AG10803 (cell line): ENCODE data around the gene NXPE3.
A peak's percentile ranks its signal among the peaks of the same experiment; 100 is the strongest.

Experiments used
- DNase-seq: peaks from one replicate; pipeline ENCODE4 v3.0.0; 2010; ENCODE audit warnings: low read depth
- H3K4me3 ChIP-seq: 2 replicates; pipeline ENCODE4 v1.5.1; 2011; ENCODE audit warnings: mild to moderate bottlenecking, low read length, control low read depth
- TF ChIP-seq, protein P1 (sequence below): conservative IDR thresholded peaks from 2 replicates; pipeline ENCODE4 v1.5.1; 2011; ENCODE audit warnings: mild to moderate bottlenecking, low read length, control low read depth, inconsistent platforms

Gene NXPE3

DNA sequence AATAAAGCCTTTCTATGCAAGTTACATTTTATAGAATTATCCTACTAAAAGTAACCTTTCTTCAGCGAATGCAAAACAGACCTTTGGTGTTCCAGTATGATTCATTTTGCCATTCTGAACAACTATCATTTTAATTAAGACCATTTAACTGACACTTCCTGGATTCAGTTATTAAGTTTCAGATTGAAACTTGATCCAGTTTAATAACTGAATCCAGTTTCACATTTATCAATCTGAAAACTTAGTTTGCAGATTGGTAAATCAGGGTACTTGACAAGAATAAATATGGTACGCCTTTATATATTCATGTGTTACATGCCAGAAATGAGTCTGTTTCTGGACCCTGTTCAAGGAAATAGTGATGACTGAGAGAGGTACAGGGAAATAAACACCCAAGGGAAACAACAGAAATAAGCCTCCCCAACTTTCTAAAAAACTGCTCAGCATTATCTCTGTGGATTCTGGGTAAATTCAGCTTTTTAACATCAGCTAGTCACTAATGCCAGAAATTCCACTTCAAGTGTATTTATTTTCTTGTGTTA lies 47.0 kb downstream of the NXPE3 start:
- peak; percentile 31 for DNase-seq
- TF ChIP-seq, protein P1, sequence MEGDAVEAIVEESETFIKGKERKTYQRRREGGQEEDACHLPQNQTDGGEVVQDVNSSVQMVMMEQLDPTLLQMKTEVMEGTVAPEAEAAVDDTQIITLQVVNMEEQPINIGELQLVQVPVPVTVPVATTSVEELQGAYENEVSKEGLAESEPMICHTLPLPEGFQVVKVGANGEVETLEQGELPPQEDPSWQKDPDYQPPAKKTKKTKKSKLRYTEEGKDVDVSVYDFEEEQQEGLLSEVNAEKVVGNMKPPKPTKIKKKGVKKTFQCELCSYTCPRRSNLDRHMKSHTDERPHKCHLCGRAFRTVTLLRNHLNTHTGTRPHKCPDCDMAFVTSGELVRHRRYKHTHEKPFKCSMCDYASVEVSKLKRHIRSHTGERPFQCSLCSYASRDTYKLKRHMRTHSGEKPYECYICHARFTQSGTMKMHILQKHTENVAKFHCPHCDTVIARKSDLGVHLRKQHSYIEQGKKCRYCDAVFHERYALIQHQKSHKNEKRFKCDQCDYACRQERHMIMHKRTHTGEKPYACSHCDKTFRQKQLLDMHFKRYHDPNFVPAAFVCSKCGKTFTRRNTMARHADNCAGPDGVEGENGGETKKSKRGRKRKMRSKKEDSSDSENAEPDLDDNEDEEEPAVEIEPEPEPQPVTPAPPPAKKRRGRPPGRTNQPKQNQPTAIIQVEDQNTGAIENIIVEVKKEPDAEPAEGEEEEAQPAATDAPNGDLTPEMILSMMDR = no peak
- H3K4me3 ChIP-seq = no peak overlapping the region

DNA sequence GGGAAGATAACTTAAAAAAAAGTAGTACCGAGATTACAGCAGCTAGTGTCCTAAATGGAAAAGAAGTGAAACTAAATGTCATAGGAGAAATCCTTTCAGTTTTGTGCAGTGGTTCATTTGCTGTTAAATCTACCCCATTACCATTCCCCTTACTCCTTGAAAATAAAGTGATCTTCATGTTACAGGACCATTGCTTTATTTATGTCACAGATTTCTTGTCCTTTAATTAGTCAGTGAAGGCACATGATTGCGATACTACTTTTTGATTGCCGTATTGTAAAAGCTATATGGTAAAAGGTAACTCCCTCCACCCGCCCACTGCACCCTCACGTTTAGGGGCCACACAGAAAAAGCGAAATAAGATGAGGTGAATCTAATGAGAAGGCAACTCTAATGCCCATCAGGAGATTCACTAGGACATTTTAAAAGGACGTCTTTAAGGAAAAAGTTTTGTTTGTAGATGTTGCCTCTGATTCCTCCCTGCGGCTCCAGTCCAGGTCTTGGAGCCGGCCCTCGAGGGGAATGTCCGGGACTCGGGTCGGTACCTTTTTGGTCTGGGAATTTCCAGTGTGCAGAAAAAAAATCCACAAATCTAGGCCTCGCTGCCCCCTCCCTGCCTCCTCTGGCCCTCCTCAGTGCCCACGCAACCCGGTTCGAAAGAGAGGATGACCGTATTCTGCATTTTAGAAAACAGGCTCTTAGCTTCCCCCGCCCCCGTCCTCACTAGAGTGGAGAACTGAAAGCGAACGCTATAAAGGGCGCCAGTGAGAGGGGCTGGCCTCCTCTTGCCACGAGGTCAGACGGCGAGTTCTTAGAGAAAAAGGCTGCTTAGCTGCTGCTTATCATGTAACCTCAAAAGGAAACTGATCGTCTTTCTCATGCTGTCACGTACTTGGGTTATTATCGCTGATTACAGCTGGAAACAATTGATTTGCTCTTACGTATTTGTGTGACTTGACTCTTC lies 48.5 kb downstream of the NXPE3 start:
- peak; percentile 58 for DNase-seq
- H3K4me3 ChIP-seq = peak overlapping the region; percentile 70
- TF ChIP-seq, protein P1 = no peak

DNA sequence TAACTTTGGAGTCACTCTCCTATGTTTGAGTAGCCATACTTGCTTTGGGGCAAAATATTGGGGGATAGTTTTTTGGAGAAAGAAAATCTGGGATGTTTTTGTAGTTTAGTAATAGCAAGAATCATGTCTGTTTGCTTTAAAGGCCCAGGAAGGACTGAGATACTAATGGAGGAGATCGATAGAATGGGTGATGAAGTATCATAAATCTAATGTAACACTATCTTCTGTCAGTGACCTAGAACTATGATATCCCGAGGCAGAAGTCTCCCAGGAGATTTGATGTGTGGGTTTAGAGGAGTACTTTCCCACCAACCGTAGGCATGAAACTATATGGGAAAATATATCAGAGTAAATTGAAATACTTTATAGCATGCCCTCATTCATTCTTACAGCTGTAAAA lies 49.3 kb downstream of the NXPE3 start:
- peak overlapping the region; percentile 70 for H3K4me3 ChIP-seq
- TF ChIP-seq, protein P1 = no peak

DNA sequence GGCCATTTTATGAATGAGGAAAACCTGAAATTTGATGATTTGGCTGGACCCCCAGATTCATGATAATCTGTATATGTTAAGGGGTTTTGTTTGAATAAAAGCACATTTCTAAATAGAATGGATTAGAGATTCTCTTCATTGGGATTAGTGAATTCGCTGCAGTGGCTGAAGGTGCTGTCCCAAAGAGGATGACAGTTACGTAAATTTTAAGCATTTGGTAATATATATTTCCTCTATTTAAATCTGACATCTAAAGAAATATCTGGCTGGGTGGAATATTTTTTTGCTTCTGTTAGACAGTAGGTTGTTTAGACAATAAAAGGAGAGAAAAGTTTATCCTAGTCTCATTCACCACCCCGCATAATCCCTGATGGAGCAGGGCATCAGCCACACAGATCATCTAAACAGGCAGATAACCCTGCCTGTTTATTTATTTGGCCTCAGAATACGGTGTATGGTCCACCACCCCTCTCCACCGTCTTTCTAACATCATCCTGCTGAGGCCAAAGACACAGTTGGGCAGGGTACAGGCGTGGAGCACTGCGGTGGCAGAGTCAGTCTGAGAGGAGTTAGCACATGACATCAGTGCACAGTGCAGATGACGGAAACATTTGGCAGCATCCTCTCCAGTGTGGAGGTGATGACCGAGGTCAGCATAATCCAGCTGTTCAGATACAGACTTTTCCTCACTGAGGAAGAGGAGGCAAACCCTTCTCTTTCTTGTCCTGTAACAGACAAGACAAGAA lies 49.9 kb downstream of the NXPE3 start:
- peak; percentile 64 for DNase-seq

More for the DNA sequence above, 49.3 kb downstream of the NXPE3 start:
- no peak for DNase-seq

DNA sequence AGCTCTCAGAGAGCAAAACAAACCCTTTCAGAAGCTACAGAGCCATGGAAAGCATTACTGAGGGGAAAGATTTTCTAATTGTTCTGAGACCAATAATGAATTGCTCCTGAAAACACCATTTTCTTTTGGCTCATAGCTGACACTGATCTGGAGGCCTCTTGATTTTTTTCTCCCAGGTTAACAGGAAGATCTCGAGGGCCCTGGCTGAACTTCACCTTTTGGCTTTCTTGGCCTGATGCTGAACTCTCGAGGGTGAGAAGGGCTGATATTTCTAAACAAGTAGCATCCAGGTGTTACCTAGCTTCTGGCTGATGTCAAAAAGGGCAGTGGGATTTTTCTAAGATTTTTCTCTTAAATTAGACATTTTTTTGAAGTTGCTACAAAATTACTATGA lies 50.4 kb downstream of the NXPE3 start:
- TF ChIP-seq, protein P1 = no peak
- DNase-seq = no peak
- no peak overlapping the region for H3K4me3 ChIP-seq

More for the DNA sequence above, 49.9 kb downstream of the NXPE3 start:
- TF ChIP-seq, protein P1 = no peak
- no peak overlapping the region for H3K4me3 ChIP-seq

DNA sequence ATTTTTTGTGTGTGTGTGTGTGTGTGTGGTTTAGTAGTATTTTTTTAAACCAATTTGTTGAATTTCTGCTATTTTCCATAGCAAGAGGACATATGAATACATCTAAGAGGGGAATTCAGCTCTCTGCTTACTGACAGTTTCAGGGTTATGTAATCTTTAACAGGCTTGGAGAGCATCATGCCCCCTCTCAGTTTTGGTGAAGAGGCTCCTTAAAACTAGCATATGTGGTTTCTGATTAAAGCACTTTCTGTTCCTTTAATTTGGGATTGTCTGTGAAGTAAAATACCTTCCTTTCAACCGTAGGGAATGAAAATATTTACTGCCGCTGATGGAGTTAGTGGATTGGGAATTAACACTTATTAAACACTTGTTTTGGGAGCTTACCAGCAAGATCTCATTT lies 50.9 kb downstream of the NXPE3 start:
- H3K4me3 ChIP-seq = no peak overlapping the region
- TF ChIP-seq, protein P1 = no peak
- no peak for DNase-seq
